Vagina (tissue), 2 donors: ENCODE data around the gene PADI3.

Experiments used
- POLR2AphosphoS5 ChIP-seq, 2 donors: sonication (generic); formaldehyde crosslinking; IDR thresholded peaks; one replicate each; pipeline ENCODE4 v1.9.0; 2017; ENCODE audit warnings: antibody characterized with exemption in 2 of 2, mild to moderate bottlenecking in 2 of 2, low read depth in 1 of 2; ENCODE audit not compliant: insufficient read depth in 1 of 2
- TF ChIP-seq, protein P1 (sequence below), 3 experiments: fragments of 450-650 bp in 2 of 3; fragments of 200-600 bp in 1 of 3; sonication (generic) in 1 of 3; IDR thresholded peaks; one replicate each; pipeline ENCODE4 v1.5.1; 2017 to 2019; ENCODE audit warnings: antibody characterized with exemption in 3 of 3, mild to moderate bottlenecking in 2 of 3, moderate library complexity in 2 of 3

DNA sequence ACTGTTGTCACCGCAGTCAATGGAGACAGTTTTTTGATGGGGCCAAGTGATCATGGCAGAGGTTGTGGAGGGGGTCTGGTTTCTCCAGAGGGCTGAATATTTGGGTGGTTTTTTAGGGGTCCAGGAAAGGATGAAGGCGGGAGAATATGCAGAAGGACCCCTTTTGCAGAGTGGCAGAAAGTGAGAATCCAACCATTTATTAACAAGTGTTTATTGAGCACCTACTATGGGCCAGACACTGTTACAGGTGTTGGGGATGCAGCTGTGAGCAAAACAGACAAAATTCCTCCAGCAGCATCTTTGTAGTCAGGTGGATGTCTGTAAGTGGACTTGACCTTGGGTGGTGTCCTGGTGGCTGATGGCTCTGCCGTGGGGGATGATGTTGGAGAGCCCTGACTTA is 28.6 kb upstream of the PADI3 start:
- TF ChIP-seq, protein P1, sequence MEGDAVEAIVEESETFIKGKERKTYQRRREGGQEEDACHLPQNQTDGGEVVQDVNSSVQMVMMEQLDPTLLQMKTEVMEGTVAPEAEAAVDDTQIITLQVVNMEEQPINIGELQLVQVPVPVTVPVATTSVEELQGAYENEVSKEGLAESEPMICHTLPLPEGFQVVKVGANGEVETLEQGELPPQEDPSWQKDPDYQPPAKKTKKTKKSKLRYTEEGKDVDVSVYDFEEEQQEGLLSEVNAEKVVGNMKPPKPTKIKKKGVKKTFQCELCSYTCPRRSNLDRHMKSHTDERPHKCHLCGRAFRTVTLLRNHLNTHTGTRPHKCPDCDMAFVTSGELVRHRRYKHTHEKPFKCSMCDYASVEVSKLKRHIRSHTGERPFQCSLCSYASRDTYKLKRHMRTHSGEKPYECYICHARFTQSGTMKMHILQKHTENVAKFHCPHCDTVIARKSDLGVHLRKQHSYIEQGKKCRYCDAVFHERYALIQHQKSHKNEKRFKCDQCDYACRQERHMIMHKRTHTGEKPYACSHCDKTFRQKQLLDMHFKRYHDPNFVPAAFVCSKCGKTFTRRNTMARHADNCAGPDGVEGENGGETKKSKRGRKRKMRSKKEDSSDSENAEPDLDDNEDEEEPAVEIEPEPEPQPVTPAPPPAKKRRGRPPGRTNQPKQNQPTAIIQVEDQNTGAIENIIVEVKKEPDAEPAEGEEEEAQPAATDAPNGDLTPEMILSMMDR (IDR thresholded peaks at IDR 0.05) = no peak
- TF ChIP-seq POLR2AphosphoS5 (IDR thresholded peaks at IDR 0.05; ENCODE audit: insufficient read depth in 1 of 2, low read depth in 1 of 2) = no peak
